ENCODE data around the gene HSPG2.
A peak's percentile ranks its signal among the peaks of the same experiment; 100 is the strongest.

The HSPG2 gene

DNA sequence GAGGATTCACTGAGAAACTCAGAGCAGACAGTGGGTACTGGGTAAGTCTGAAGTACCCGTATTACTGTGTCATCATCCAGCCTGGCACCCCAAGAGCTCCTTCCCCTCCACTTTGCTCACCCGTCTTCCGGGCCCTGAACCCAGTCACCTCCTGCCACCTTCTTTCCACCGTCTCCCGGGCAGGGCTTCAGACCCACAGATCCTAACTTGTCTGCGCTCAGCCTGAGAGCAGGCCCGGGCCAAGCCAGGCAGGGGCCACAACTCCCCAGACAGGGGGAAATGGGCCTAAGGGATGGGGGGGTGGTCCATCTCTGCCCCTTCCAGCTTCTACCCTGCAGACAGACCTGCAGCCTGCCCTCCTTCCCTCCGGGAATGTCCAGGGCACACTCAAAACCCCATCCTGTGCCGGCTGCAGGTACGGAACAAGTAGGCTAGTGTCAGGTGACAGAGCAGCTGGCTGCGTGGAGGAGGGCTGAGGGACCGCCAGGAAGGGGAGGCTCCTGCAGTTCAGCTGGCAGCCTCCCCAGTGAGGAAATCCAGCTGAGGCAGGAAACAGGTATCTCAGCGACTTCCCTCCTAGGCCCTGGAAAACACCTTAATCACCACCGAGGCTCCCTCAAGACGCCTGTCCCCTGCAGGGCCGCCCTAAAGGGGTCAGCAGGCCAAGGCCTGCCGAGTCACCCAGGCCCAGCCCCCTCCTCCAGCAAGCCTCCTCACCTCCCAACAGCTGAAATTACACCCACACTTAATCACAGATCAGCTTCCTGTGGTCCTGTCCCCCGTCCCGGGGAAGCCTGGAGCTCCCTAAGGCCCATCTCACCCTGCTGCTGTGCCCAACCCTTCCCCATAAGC is 3.5 kb downstream of the HSPG2 start:
- peak overlapping the region; percentile 57 for H3K4me2 ChIP-seq (ENCODE audit: low read length)
- TF ChIP-seq, protein P1, sequence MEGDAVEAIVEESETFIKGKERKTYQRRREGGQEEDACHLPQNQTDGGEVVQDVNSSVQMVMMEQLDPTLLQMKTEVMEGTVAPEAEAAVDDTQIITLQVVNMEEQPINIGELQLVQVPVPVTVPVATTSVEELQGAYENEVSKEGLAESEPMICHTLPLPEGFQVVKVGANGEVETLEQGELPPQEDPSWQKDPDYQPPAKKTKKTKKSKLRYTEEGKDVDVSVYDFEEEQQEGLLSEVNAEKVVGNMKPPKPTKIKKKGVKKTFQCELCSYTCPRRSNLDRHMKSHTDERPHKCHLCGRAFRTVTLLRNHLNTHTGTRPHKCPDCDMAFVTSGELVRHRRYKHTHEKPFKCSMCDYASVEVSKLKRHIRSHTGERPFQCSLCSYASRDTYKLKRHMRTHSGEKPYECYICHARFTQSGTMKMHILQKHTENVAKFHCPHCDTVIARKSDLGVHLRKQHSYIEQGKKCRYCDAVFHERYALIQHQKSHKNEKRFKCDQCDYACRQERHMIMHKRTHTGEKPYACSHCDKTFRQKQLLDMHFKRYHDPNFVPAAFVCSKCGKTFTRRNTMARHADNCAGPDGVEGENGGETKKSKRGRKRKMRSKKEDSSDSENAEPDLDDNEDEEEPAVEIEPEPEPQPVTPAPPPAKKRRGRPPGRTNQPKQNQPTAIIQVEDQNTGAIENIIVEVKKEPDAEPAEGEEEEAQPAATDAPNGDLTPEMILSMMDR (IDR thresholded peaks at IDR 0.05), result no peak
- peak overlapping the region; percentile 53 for H2AFZ ChIP-seq
- peak overlapping the region; percentile 22 for H3K27ac ChIP-seq
- no peak overlapping the region for H3K4me3 ChIP-seq (ENCODE audit: low read depth, low read length)
- H3K36me3 ChIP-seq (ENCODE audit: control insufficient read depth, insufficient read depth, low read length), result no peaks in the 10 kb centered on the region
- H3K9ac ChIP-seq, result no peak overlapping the region
- H3K79me2 ChIP-seq, result no peaks in the 10 kb centered on the region
- no peaks in the 10 kb centered on the region for H3K27me3 ChIP-seq (ENCODE audit: control insufficient read depth, insufficient read depth, low read length)
- no peaks in the 10 kb centered on the region for H3K9me3 ChIP-seq (ENCODE audit: control insufficient read depth, low read length)
- peaks cover 10% of the 10 kb centered on the region for H3K4me1 ChIP-seq

DNA sequence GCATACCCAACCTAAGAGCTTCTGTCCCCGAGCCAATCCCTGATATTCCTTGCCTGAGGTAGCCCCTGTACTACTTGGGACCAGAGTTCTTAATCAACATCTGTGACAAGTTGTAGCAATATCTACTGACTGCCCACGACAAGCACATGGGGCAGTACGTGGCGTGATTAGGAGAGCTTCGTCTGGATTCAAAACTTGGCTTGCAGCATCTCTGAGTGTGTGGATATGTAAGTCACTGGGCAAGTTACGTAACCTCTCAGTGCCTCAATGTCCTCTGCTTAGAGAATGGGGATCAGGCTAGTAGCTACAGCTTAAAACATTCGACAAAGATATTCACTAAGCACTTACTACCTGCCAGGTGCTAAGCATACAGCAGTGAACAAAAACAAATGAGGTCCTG is 5.0 kb downstream of the HSPG2 start:
- Histone ChIP-seq H3K4me2 (ENCODE audit: low read length) (no peak overlapping the region), H3K9me3 (ENCODE audit: control insufficient read depth, low read length) (no peaks in the 10 kb centered on the region), H3K27me3 (ENCODE audit: control insufficient read depth, insufficient read depth, low read length) (no peaks in the 10 kb centered on the region), H3K9ac (no peak overlapping the region), H3K27ac (no peak overlapping the region), H3K4me3 (ENCODE audit: low read depth, low read length) (no peak overlapping the region), H3K4me1 (peaks cover 10% of the 10 kb centered on the region), H2AFZ (no peak overlapping the region), H3K79me2 (no peaks in the 10 kb centered on the region), H3K36me3 (ENCODE audit: control insufficient read depth, insufficient read depth, low read length) (no peaks in the 10 kb centered on the region)
- TF ChIP-seq, protein P1 (IDR thresholded peaks at IDR 0.05), result no peak

- H2AFZ ChIP-seq, result no peak overlapping the region
- TF ChIP-seq, protein P1 (IDR thresholded peaks at IDR 0.05), result no peak
- no peak overlapping the region for H3K4me2 ChIP-seq (ENCODE audit: low read length)
- H3K36me3 ChIP-seq (ENCODE audit: control insufficient read depth, insufficient read depth, low read length), result no peaks in the 10 kb centered on the region
- H3K79me2 ChIP-seq, result no peaks in the 10 kb centered on the region
- H3K27me3 ChIP-seq (ENCODE audit: control insufficient read depth, insufficient read depth, low read length), result no peaks in the 10 kb centered on the region
- H3K4me1 ChIP-seq, result peaks cover 10% of the 10 kb centered on the region
- H3K27ac ChIP-seq, result no peak overlapping the region
- H3K9me3 ChIP-seq (ENCODE audit: control insufficient read depth, low read length), result no peaks in the 10 kb centered on the region
- H3K9ac ChIP-seq, result no peak overlapping the region
- H3K4me3 ChIP-seq (ENCODE audit: low read depth, low read length), result no peak overlapping the region
Observed at GRCh38 chr1:21931171-21932093, 5.7 kb downstream of the HSPG2 start.

DNA sequence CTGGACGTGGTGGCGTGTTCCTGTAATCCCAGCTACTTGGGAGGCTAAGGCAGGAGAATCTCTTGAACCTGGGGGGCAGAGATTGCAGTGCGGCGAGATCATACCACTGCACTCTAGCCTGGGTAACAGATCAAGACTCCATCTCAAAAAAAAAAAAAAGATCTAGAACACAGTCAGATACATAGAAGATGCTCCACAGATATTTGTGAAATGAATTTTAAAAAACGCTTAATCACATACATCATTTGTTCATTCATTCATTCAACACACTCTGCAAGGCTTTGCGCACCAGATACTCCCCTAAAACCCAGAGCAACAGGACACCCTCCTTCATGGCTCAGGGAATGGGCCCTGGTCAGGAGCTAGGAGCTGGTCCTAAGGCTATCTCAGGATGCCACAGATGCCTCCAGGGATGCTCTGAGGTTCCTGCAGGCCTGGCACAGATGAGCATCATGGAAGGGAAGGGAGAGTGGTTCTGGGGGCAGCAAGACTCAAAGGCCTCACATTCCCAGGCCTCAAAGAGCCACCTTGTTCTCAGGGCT is 6.4 kb downstream of the HSPG2 start:
- no peak overlapping the region for H3K4me3 ChIP-seq (ENCODE audit: low read depth, low read length)
- no peaks in the 10 kb centered on the region for H3K36me3 ChIP-seq (ENCODE audit: control insufficient read depth, insufficient read depth, low read length)
- TF ChIP-seq, protein P1 (IDR thresholded peaks at IDR 0.05), result no peak
- no peaks in the 10 kb centered on the region for H3K27me3 ChIP-seq (ENCODE audit: control insufficient read depth, insufficient read depth, low read length)
- H3K79me2 ChIP-seq, result no peaks in the 10 kb centered on the region
- no peak overlapping the region for H3K27ac ChIP-seq
- H3K4me2 ChIP-seq (ENCODE audit: low read length), result no peak overlapping the region
- no peak overlapping the region for H3K9ac ChIP-seq
- H2AFZ ChIP-seq, result no peak overlapping the region
- H3K4me1 ChIP-seq, result peaks cover 10% of the 10 kb centered on the region
- no peaks in the 10 kb centered on the region for H3K9me3 ChIP-seq (ENCODE audit: control insufficient read depth, low read length)
